AG09319 (cell line): ENCODE results near the gene DMBX1.
A peak's percentile ranks its signal among the peaks of the same experiment; 100 is the strongest.

Experiments used
- DNase-seq: peaks from one replicate; pipeline ENCODE4 v3.0.0-alpha.2; 2010; ENCODE audit warnings: low read depth; ENCODE audit errors: extremely low read depth
- TF ChIP-seq, protein P1 (sequence below): IDR thresholded peaks from 2 replicates; pipeline ENCODE4 v1.5.1; 2011; ENCODE audit warnings: low read depth, mild to moderate bottlenecking, inconsistent platforms, low read length, moderate library complexity

Gene DMBX1

GRCh38 chr1:46489638-46490405 is at the start of gene DMBX1:
Gene DMBX1, plus strand, starts transcription at chr1:46489836. Its CDS starts 17,175 bp downstream, at chr1:46507011.
- no peak for DNase-seq

GRCh38 chr1:46440478-46440877 is 49.2 kb upstream of the DMBX1 start:
- DNase-seq, result no peak
- TF ChIP-seq, protein P1, sequence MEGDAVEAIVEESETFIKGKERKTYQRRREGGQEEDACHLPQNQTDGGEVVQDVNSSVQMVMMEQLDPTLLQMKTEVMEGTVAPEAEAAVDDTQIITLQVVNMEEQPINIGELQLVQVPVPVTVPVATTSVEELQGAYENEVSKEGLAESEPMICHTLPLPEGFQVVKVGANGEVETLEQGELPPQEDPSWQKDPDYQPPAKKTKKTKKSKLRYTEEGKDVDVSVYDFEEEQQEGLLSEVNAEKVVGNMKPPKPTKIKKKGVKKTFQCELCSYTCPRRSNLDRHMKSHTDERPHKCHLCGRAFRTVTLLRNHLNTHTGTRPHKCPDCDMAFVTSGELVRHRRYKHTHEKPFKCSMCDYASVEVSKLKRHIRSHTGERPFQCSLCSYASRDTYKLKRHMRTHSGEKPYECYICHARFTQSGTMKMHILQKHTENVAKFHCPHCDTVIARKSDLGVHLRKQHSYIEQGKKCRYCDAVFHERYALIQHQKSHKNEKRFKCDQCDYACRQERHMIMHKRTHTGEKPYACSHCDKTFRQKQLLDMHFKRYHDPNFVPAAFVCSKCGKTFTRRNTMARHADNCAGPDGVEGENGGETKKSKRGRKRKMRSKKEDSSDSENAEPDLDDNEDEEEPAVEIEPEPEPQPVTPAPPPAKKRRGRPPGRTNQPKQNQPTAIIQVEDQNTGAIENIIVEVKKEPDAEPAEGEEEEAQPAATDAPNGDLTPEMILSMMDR, result no peak

More at GRCh38 chr1:46489638-46490405, at the start of gene DMBX1:
- TF ChIP-seq, protein P1, result no peak

- DNase-seq, result peak; percentile 38
- TF ChIP-seq, protein P1, result peak; percentile 90
These were observed 47.1 kb upstream of the DMBX1 start for GRCh38 chr1:46442317-46443161.

GRCh38 chr1:46444466-46444865 is 45.2 kb upstream of the DMBX1 start:
- TF ChIP-seq, protein P1, result no peak
- DNase-seq, result no peak

GRCh38 chr1:46445773-46446256 is 43.8 kb upstream of the DMBX1 start:
- TF ChIP-seq, protein P1, result no peak; the same call in 1 of the 2 replicates
- no peak for DNase-seq

- TF ChIP-seq, protein P1, result peak; percentile 91
- DNase-seq, result peak; percentile 29
These were observed 42.8 kb upstream of the DMBX1 start for GRCh38 chr1:46446646-46447498.
